Measurements from ENCODE around the gene TMEM37. TPM values are rescaled to one million over a fixed set of nuclear protein-coding genes. Genes with fewer than 3 reads are reported as not detected.

TMEM37 gene
- total RNA-seq, 2 donors from 2014 or later = not detected

DNA sequence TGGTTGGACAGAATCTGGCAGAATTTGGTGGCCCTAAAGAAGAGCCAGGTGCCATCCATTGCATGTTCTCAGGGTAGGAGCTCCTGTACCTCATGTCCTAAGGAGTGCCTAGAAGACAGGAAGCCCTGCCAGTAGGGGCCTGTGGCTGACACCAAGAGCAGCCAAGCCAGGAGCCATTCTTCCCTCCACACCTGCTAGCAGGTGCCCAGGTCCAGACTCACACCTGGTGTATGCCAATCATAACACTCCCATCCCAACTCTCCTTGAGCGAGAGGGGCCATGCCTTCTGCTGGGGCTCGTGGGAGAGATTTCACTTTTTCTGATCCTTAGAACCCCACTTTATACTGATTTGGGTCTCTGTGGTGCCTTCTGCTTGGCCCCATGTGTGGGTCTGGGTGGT lies 26.5 kb upstream of the TMEM37 start:
- DNase-seq (no peak), ATAC-seq (no peak)
- no peaks in the 10 kb centered on the region for H3K9me3 ChIP-seq (ENCODE audit: control insufficient read depth, low read length, poor library complexity, severe bottlenecking)
- H3K27me3 Mint-ChIP-seq = peaks cover 31% of the 10 kb centered on the region
- H3K36me3 Mint-ChIP-seq (ENCODE audit: low read depth) = no peaks in the 10 kb centered on the region
- H3K4me3 Mint-ChIP-seq = no peak overlapping the region
- no peak overlapping the region for H3K27ac Mint-ChIP-seq
- no peaks in the 10 kb centered on the region for H3K4me1 Mint-ChIP-seq

DNA sequence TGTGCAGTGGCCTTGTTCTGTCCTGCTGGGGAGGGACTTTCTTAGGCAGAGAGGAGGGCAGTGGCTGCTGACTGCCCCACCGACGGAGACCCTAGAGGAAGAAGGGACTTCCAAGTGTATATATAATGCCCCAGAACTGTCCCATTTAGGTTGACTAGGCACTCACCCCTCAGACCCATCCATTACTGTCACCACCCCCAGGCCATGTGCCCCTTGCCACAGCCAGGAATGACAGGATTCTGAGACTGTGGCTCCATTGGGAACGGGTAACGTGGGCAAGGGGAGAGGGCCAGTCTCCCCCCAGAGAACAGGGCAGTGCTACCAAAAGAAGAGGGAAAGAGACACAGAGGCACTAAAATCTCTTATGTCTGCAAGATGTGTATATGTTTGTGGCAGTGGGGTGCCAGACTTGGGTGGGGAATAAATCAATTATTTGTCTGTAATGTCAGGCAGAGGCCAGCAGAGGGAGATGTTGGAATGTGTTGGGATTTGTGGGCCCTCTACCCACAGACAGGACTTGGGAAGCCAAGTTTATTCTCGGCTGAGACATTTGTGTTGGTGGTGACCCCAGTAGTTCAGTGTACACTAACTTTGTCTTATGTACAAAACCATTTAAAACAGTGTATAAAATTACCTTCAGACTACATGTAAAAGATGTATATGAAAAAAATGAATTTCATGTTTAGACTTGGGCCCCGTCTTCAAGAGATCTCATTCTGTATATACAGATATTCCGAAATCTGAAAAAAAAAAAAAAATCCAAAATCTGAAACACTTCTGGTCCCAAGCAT lies 24.0 kb upstream of the TMEM37 start:
- no peaks in the 10 kb centered on the region for H3K9me3 ChIP-seq (ENCODE audit: control insufficient read depth, low read length, poor library complexity, severe bottlenecking)
- Mint-ChIP-seq H3K27me3 (peaks cover 30% of the 10 kb centered on the region), H3K4me1 (no peaks in the 10 kb centered on the region), H3K36me3 (ENCODE audit: low read depth) (no peaks in the 10 kb centered on the region), H3K27ac (no peak overlapping the region), H3K4me3 (no peak overlapping the region)
- DNase-seq (no peak), ATAC-seq (no peak)

DNA sequence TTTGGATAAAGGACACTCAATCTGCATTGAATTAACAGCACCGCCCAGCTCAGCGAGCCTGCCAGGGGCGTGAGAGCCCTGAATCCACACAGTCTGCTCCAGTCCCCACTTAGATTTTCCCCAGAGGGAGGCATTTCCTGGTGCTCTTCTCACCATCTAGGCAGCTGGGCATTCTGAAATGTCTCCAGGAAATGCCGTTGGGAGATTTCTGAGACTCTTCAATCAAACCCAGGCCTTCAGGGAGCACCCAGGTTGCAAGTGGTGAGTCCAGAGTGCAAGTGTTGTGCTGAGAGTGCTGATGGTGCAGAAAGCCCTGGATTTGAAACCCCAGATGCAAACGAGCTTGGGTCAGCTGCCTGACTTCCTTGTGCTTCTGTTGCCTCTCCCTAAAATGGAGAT lies 23.4 kb upstream of the TMEM37 start:
- Mint-ChIP-seq H3K36me3 (ENCODE audit: low read depth) (no peaks in the 10 kb centered on the region), H3K4me3 (no peak overlapping the region), H3K4me1 (no peaks in the 10 kb centered on the region), H3K27ac (no peak overlapping the region), H3K27me3 (peaks cover 31% of the 10 kb centered on the region)
- no peak for ATAC-seq
- no peak for DNase-seq
- H3K9me3 ChIP-seq (ENCODE audit: control insufficient read depth, low read length, poor library complexity, severe bottlenecking) = no peaks in the 10 kb centered on the region

DNA sequence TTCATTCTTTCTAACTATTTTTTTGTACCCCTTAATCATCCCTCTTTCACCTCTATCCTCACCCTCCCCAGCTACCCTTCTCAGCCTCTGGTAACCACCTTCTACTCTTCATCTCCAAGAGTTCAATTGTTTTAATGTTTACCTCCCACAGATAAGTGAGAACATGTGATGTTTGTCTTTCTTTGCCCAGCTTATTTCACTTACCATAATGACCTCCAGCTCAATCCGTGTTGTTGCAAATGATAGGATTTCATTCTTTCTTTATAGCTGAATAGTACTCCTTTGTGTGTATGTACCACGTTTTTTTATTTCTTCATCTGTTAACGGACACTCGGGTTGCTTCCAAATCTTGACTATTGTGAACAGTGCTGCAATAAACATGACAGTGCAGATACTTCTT lies 22.1 kb upstream of the TMEM37 start:
- Mint-ChIP-seq H3K27me3 (peaks cover 32% of the 10 kb centered on the region), H3K4me3 (no peak overlapping the region)

DNA sequence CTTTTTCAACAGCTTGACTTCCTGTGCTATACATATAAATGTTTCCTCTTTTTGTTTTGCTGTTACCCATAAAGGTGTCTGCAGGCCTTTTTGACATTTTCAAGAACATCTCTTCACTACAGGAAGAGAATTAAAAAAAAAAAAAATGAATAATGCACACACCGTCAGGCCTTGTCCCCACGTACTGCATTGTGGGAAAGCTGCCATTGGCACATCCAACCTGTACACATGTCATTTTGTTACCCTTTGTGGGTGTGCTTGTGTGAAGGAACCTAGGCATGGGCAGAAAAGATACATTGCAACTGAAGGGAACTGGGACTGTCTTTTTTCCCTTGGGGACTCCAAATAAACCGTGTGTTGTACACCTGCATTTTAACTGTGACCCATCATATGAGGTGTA lies 16.8 kb upstream of the TMEM37 start:
- H3K27me3 Mint-ChIP-seq = peaks cover 53% of the 10 kb centered on the region
- no peaks in the 10 kb centered on the region for H3K4me1 Mint-ChIP-seq
- no peaks in the 10 kb centered on the region for H3K9me3 ChIP-seq (ENCODE audit: control insufficient read depth, low read length, poor library complexity, severe bottlenecking)
- no peak overlapping the region for H3K27ac Mint-ChIP-seq
- DNase-seq (no peak), ATAC-seq (no peak)
- H3K36me3 Mint-ChIP-seq (ENCODE audit: low read depth) = no peaks in the 10 kb centered on the region
- no peak overlapping the region for H3K4me3 Mint-ChIP-seq

More for the DNA sequence above, 22.1 kb upstream of the TMEM37 start:
- no peaks in the 10 kb centered on the region for H3K9me3 ChIP-seq (ENCODE audit: control insufficient read depth, low read length, poor library complexity, severe bottlenecking)
- no peaks in the 10 kb centered on the region for H3K36me3 Mint-ChIP-seq (ENCODE audit: low read depth)
- DNase-seq (no peak), ATAC-seq (no peak)
- H3K27ac Mint-ChIP-seq = no peak overlapping the region
- no peaks in the 10 kb centered on the region for H3K4me1 Mint-ChIP-seq

DNA sequence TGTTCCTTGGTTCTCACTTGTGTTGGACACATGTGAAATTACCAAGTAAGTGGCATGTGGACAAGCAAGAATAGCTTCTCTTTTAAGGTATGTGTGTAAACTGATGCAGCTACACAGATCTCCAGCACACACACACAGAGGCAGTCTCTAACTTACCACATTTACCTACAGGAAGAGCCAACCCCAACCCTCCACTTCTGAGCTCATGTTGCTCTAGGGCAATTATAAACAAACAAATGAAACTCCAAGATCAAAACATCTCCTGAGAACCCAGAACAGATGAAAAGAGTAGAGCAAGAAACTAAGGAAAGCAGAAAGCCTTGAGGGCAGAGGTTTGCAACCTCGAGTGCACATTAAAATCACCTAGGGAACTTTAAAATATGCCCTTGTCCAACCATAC lies 16.0 kb upstream of the TMEM37 start:
- Mint-ChIP-seq H3K27ac (no peak overlapping the region), H3K4me3 (no peak overlapping the region), H3K27me3 (peaks cover 56% of the 10 kb centered on the region), H3K4me1 (no peaks in the 10 kb centered on the region), H3K36me3 (ENCODE audit: low read depth) (no peaks in the 10 kb centered on the region)
- DNase-seq (no peak), ATAC-seq (no peak)
- H3K9me3 ChIP-seq (ENCODE audit: control insufficient read depth, low read length, poor library complexity, severe bottlenecking) = no peaks in the 10 kb centered on the region

DNA sequence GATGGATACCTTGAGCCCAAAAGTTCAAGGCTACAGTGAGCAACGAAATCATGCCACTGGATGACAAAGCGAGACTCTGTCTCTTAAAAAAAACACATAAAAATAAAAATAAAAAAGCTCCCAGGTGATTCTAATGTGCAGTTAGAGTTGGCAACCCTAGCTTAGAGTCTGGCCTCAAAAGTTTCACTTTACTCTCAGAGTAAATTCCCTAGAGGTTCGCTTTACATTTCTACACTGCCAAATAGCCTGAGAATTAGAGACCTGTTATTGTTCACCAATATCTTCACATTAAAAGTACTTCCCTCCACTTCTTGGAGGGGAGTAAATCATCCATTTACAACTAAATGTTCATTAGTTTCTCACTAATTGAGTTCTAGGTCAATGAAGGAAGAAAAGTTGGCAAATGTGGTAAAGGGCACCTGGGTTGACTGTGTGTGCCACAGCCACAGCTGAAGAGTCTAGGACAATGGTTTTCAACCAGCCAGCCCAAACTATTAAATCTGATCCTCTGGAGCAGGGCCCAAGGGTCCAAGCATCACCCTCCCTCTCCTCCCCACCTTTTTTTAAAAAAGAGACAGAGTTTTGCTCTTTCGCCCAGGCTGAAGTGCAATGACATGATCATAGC lies 15.2 kb upstream of the TMEM37 start:
- DNase-seq (no peak), ATAC-seq (no peak)
- Mint-ChIP-seq H3K27me3 (peaks cover 52% of the 10 kb centered on the region), H3K36me3 (ENCODE audit: low read depth) (no peaks in the 10 kb centered on the region), H3K4me1 (no peaks in the 10 kb centered on the region), H3K4me3 (no peak overlapping the region), H3K27ac (no peak overlapping the region)
- no peaks in the 10 kb centered on the region for H3K9me3 ChIP-seq (ENCODE audit: control insufficient read depth, low read length, poor library complexity, severe bottlenecking)

DNA sequence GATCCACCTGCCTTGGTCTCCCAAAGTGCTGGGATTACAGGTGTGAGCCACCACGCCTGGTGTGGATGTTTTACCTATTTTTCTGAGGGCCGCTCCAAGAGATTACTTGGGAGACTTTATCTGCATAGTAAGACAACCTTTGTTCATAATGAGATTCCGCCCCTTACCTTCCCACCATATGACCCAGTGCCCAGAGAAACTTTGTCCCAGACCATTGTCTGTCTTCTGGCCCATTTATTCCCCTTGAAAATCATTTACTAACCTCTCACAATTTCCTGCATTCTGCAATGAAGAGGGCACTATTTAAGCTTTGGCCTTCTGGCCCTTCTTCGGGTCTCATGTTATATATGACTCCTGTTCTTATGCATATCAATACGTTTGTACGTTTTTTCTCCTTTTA lies 13.7 kb upstream of the TMEM37 start:
- no peaks in the 10 kb centered on the region for H3K4me1 Mint-ChIP-seq
- H3K4me3 Mint-ChIP-seq = no peak overlapping the region
- H3K27ac Mint-ChIP-seq = no peak overlapping the region
- H3K9me3 ChIP-seq (ENCODE audit: control insufficient read depth, low read length, poor library complexity, severe bottlenecking) = no peaks in the 10 kb centered on the region
- no peaks in the 10 kb centered on the region for H3K36me3 Mint-ChIP-seq (ENCODE audit: low read depth)
- peaks cover 54% of the 10 kb centered on the region for H3K27me3 Mint-ChIP-seq
- DNase-seq (no peak), ATAC-seq (no peak)

DNA sequence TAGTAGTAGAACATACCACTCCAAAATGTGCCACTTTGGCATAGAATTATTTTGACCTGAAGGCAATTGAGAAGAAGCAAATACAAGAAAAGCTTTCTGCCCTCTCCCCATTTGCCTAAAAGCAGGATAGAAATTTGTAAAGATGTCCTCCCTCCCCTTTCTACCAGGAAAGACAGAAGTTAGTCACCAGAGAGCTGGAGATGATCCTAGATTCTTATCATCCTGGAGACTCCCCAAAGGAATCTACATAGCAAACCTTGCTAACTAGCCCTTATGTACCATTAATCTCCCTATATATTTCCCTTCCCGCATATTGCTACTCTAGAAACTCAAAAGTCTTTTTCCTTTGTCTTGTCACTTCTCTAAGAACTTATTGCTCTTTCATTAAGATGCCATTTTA lies 12.6 kb upstream of the TMEM37 start:
- Mint-ChIP-seq H3K4me1 (peaks cover 2% of the 10 kb centered on the region), H3K27ac (no peak overlapping the region), H3K36me3 (ENCODE audit: low read depth) (no peaks in the 10 kb centered on the region), H3K4me3 (no peak overlapping the region), H3K27me3 (peaks cover 54% of the 10 kb centered on the region)
- DNase-seq (no peak), ATAC-seq (no peak)
- H3K9me3 ChIP-seq (ENCODE audit: control insufficient read depth, low read length, poor library complexity, severe bottlenecking) = no peaks in the 10 kb centered on the region

DNA sequence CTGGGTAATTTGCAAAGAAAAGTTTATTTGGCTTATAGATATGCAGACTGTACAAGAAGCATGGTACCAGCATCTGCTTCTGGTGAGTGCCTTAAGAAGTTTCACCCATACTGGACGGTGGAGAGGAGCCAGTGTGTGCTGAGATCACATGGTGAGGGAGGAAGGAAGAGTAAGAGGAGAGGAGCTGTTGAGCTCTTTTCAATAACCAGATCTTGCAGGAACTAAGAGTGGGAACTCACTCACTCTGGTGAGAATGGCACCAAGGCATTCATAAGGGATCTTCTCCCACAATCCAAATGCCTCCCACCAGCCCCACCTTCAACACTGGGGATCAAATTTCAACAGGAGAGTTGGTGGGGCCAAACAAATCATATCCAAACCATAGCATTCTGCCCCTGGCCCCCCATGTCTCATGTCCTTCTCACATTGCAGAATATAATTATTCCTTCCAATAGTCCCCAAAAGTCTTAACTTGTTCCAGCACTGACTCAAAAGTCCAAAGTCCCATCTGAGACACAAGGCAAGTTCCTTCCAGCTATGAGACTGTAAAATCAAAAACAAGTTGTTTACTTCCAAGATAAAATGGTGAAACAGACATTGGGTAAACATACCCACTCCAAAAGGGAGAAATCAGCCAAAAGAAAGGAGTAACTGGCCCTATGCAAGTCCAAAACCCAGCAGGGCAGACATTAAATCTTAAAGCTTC lies 11.7 kb upstream of the TMEM37 start:
- H3K27me3 Mint-ChIP-seq = peaks cover 57% of the 10 kb centered on the region
- H3K4me1 Mint-ChIP-seq = peaks cover 2% of the 10 kb centered on the region
- no peak for DNase-seq
- H3K36me3 Mint-ChIP-seq (ENCODE audit: low read depth) = no peaks in the 10 kb centered on the region
- no peaks in the 10 kb centered on the region for H3K9me3 ChIP-seq (ENCODE audit: control insufficient read depth, low read length, poor library complexity, severe bottlenecking)
- ATAC-seq = no peak
- H3K4me3 Mint-ChIP-seq = no peak overlapping the region
- H3K27ac Mint-ChIP-seq = no peak overlapping the region

DNA sequence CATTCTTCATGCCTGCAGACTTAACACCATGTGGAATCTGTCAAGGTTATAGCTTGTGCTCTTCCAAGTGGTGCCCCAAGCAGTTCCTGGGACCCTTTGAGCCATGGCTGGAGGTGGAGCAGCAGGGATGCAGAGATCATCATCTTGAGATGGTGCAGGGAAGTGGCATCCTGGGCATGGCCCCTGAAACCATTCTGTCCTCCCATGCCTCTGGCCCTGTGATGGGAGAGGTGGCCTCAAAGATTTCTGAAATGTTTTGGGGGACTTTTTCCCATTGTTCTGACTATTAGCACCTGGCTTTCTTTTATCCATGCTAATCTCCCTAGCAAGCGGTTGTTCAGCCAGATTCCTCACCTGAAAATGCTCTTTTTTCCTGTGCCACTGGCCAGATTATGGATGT lies 10.3 kb upstream of the TMEM37 start:
- DNase-seq (no peak), ATAC-seq (no peak)
- no peak overlapping the region for H3K27ac Mint-ChIP-seq
- peaks cover 70% of the 10 kb centered on the region for H3K27me3 Mint-ChIP-seq
- no peaks in the 10 kb centered on the region for H3K9me3 ChIP-seq (ENCODE audit: control insufficient read depth, low read length, poor library complexity, severe bottlenecking)
- H3K36me3 Mint-ChIP-seq (ENCODE audit: low read depth) = no peaks in the 10 kb centered on the region
- no peak overlapping the region for H3K4me3 Mint-ChIP-seq
- peaks cover 2% of the 10 kb centered on the region for H3K4me1 Mint-ChIP-seq

DNA sequence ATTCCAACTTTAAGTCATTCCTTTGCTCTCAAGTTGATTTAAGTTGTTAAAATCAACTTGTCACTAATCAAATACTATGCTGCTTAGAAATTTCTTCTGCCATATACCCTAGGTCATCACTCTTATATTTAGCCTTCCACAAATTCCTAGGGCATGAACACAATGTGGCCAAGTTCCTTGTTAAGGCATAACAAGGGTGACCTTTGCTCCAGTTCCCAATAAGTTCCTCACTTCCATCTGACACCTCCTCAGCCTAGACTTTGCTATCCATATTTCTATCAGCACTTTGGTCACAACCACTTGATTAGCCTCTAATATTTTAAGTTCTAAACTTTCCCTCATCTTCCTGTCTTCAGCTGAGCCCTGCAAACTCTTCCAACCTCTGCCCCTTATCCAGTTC lies 9.9 kb upstream of the TMEM37 start:
- H3K9me3 ChIP-seq (ENCODE audit: control insufficient read depth, low read length, poor library complexity, severe bottlenecking) = no peaks in the 10 kb centered on the region
- H3K27me3 Mint-ChIP-seq = peaks cover 70% of the 10 kb centered on the region
- no peak for ATAC-seq

DNA sequence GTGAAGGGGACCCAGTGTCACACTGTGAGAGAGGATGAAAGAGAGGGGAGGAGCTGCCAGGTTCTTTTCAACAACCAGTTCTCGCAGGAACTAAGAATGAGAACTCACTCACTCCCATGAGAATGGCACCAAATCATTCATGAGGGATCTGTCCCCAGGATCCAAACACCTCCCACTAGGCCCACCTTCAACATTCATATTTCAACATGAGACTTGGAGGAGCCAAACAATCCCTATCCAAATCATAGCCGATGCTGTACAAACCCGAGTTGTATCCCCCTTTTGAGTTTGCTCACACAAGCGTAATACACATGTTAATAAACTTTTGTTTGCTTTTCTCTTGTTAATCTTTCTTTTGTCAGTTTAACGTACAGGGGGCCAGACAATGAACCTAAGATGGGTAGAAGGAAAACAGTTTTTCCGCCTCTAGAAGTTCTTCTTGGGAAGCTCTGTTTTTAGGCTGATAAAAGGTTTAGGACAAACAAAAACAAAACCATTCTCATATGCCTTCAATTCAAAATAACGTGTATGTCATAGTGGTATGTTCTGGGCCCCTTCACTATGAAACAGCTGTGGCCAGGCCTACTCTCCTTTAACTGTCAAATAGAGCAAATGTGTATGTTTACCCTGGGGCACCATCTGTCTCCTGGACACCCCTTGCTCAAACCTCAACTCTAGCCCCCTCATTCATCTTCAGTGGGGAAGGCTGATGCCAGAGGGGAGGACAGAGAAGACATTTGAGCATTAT lies 9.1 kb upstream of the TMEM37 start:
- no peak for ATAC-seq
- Mint-ChIP-seq H3K27ac (no peak overlapping the region), H3K36me3 (ENCODE audit: low read depth) (no peaks in the 10 kb centered on the region), H3K4me3 (no peak overlapping the region), H3K4me1 (peaks cover 6% of the 10 kb centered on the region), H3K27me3 (peaks cover 70% of the 10 kb centered on the region)
- H3K9me3 ChIP-seq (ENCODE audit: control insufficient read depth, low read length, poor library complexity, severe bottlenecking) = no peaks in the 10 kb centered on the region
- no peak for DNase-seq

More for the DNA sequence above, 9.9 kb upstream of the TMEM37 start:
- Mint-ChIP-seq H3K4me3 (no peak overlapping the region), H3K36me3 (ENCODE audit: low read depth) (no peaks in the 10 kb centered on the region), H3K27ac (no peak overlapping the region), H3K4me1 (peaks cover 5% of the 10 kb centered on the region)
- no peak for DNase-seq
